GM18873 (cell line): ENCODE results near the gene WNT9B.
"Not testable (repeated sequence)": the region's sequence is repeated elsewhere in the genome, so short reads cannot be mapped to it uniquely, and the experiment has no call there.

Experiments used
- ATAC-seq: cut with Tn5 transposase; IDR thresholded peaks from one replicate; pipeline ENCODE4 v1.9.1; 2021; ENCODE audit warnings: mild to moderate bottlenecking, moderate library complexity, moderate number of reproducible peaks; ENCODE audit not compliant: unreplicated experiment, low FRiP score

Gene WNT9B

GRCh38 chr17:46903762-46904672 is 52.6 kb downstream of the WNT9B start:
- ATAC-seq, result no peak

- ATAC-seq, result no peak
Measured at GRCh38 chr17:46908068-46908737, 56.8 kb downstream of the WNT9B start.

- no peak for ATAC-seq
Measured at GRCh38 chr17:46910179-46910927, 59.0 kb downstream of the WNT9B start.

- ATAC-seq, result no peak
Measured at GRCh38 chr17:46911311-46911710, 59.9 kb downstream of the WNT9B start.

- no peak for ATAC-seq
Measured at GRCh38 chr17:46915596-46915995, 64.2 kb downstream of the WNT9B start.

- ATAC-seq, result no peak
Measured at GRCh38 chr17:46916211-46916610, 64.8 kb downstream of the WNT9B start.

GRCh38 chr17:46916623-46917022 is 65.2 kb downstream of the WNT9B start:
- ATAC-seq, result no peak

GRCh38 chr17:46917041-46917440 is 65.7 kb downstream of the WNT9B start:
- no peak for ATAC-seq

GRCh38 chr17:46917516-46917915 is 66.1 kb downstream of the WNT9B start:
- no peak for ATAC-seq

- not testable (repeated sequence) for ATAC-seq
Measured at GRCh38 chr17:46921962-46922361, 70.6 kb downstream of the WNT9B start.

GRCh38 chr17:46922487-46922803 is 71.1 kb downstream of the WNT9B start:
- no peak for ATAC-seq

- peak; percentile 79 for ATAC-seq
Measured at GRCh38 chr17:46922804-46923635, 71.6 kb downstream of the WNT9B start, which contains the start of gene GOSR2. TSS of gene GOSR2 (plus strand) at chr17:46923160. CDS start at chr17:46923193, 33 bp downstream.

- ATAC-seq, result no peak
Measured at GRCh38 chr17:46925185-46925868, 73.9 kb downstream of the WNT9B start.

GRCh38 chr17:46928467-46929261 is 77.3 kb downstream of the WNT9B start:
- no peak for ATAC-seq

GRCh38 chr17:46929413-46929812 is 78.0 kb downstream of the WNT9B start:
- no peak for ATAC-seq

- no peak for ATAC-seq
Measured at GRCh38 chr17:46930051-46930450, 78.7 kb downstream of the WNT9B start.

- ATAC-seq, result no peak
Measured at GRCh38 chr17:46931596-46931995, 80.2 kb downstream of the WNT9B start.

GRCh38 chr17:46935658-46936266 is 84.4 kb downstream of the WNT9B start:
- no peak for ATAC-seq
